SH-SY5Y (cell line): Measurements from ENCODE around the gene ARL13A.

ENCODE experiments used
- GATA2 ChIP-seq: IDR thresholded peaks from 2 replicates; pipeline ENCODE4 v1.6.1; 2011; ENCODE audit warnings: mild to moderate bottlenecking, low read depth, low read length
- GATA3 ChIP-seq: IDR thresholded peaks from 2 replicates; pipeline ENCODE4 v1.6.1; 2011; ENCODE audit warnings: low read depth, mild to moderate bottlenecking, low read length, moderate library complexity

The ARL13A gene

DNA sequence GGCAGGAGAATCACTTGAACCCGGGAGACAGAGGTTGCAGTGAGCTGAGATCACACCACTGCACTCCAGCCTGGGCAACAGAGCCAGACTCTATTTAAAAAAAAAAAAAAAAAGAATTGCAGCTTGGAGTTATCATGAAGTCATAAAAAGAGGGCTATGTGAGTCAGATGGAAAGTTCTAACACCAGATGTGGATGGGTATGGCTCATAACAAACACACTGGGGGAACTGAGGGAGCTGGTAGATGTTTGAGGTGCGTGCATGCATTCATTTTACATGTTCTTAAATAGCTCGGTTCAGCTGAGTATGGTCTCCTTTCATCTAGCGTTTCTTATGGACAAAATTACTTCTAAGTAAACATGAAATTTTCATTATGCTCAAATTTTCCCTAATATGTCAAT, 70.7 kb downstream of the ARL13A start:
- no peak for TF ChIP-seq GATA3
- TF ChIP-seq GATA2, result no peak
